Upper lobe of right lung (tissue), 1 donor: Measurements from ENCODE around the gene CCM2. TPM values are rescaled to one million over a fixed set of nuclear protein-coding genes. Genes with fewer than 3 reads are reported as not detected.

Experiments used
- ATAC-seq: fragments of 200-7000 bp; cut with Tn5 transposase; one replicate; pipeline ENCODE4 v1.9.1; 2020; ENCODE audit warnings: mild to moderate bottlenecking, moderate library complexity
- DNase-seq: peaks from one replicate; pipeline ENCODE4 v3.0.0-alpha.2; 2020
- H3K27ac ChIP-seq: fragments of 200-600 bp; one replicate; pipeline ENCODE4 v1.8.0; 2022
- H3K27me3 ChIP-seq: fragments of 200-600 bp; one replicate; pipeline ENCODE4 v1.8.0; 2022; ENCODE audit warnings: mild to moderate bottlenecking
- H3K36me3 ChIP-seq: fragments of 200-600 bp; one replicate; pipeline ENCODE4 v1.8.0; 2022
- H3K4me1 ChIP-seq: fragments of 200-600 bp; one replicate; pipeline ENCODE4 v1.8.0; 2022
- H3K4me3 ChIP-seq: fragments of 200-600 bp; one replicate; pipeline ENCODE4 v1.8.0; 2022; ENCODE audit warnings: mild to moderate bottlenecking
- H3K9me3 ChIP-seq: fragments of 200-600 bp; one replicate; pipeline ENCODE4 v1.8.0; 2022
- CTCF ChIP-seq: fragments of 200-600 bp; IDR thresholded peaks from one replicate; pipeline ENCODE4 v1.8.0; 2022; ENCODE audit warnings: antibody characterized with exemption
- intact Hi-C: fragments of 100-400 bp; cut with DNase I; formaldehyde crosslinking; loops from one replicate; pipeline ENCODE4 v1.11.0; 2022
- total RNA-seq: library from RNA; stranded (reverse); fragmentation: NEBNext Ultra II Directional; extraction: Animal tissue kit (Norgen Biotek cat#: 25700); gene quantifications from one replicate; pipeline ENCODE4 v1.2.1, GENCODE V29; 2021
- donor health status: DM: no; HTN: yes; CAD: no; lungs with severe emphysema.

CCM2 gene
- total RNA-seq, 1 donor from 2014 or later = 40.2 TPM

- DNase-seq = no peak
- intact Hi-C loops = no loop called here
- Histone ChIP-seq H3K36me3 (peaks cover 26% of the 10 kb centered on the region), H3K4me1 (peaks cover 8% of the 10 kb centered on the region), H3K4me3 (no peak overlapping the region), H3K27me3 (no peaks in the 10 kb centered on the region), H3K9me3 (no peaks in the 10 kb centered on the region), H3K27ac (no peak overlapping the region)
- no peak for TF ChIP-seq CTCF
- no peak for ATAC-seq
Observed at GRCh38 chr7:45035893-45036292, 35.9 kb downstream of the CCM2 start.

DNA sequence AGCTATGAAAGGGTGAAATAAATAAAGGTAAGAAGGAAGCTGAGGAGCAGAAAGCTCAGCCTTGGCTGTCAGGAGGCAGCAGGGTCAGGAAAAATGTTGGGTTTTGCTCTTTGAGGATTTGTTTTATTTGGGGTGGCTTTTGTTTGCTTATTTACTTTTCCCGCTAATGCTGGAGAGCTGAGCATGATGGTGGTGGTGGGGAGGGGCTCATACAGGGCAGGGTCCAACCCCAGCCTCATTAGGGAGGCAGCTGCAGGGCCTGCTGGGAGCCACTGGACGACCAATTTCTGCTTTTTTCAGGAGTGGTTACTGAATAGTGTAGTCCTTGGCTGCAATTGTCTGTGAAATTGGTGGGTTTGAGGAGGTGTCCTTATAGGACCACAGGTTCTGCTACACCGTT is 36.3 kb downstream of the CCM2 start:
- Histone ChIP-seq H3K4me3 (no peak overlapping the region), H3K27me3 (no peaks in the 10 kb centered on the region), H3K36me3 (peaks cover 30% of the 10 kb centered on the region), H3K4me1 (peaks cover 8% of the 10 kb centered on the region), H3K9me3 (no peaks in the 10 kb centered on the region), H3K27ac (no peak overlapping the region)
- intact Hi-C loops = no loop called here
- no peak for TF ChIP-seq CTCF
- DNase-seq (no peak), ATAC-seq (no peak)

DNA sequence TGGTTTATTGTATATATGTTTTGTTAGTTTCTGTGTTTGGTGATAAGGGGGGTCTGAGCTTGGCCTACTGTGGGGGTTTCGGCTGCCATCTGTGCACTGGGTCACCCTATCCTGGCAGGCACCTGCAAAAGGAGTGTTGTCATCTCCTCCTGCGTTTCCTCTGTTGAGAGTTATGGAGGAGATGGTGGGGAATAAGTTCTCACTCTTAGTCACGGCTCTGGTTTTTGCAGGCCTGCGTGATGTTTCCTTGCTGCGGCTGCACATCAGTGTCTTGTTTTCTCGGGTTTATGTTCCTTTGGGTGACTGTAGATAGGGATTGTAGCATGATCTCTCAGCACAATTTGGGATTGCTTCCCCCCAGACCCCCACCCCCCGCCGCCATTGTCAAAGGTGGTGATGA is 36.8 kb downstream of the CCM2 start:
- H3K27ac ChIP-seq = no peak overlapping the region
- peaks cover 35% of the 10 kb centered on the region for H3K36me3 ChIP-seq
- H3K4me3 ChIP-seq = no peak overlapping the region
- no peak for TF ChIP-seq CTCF
- DNase-seq (no peak), ATAC-seq (no peak)
- peaks cover 8% of the 10 kb centered on the region for H3K4me1 ChIP-seq
- no peaks in the 10 kb centered on the region for H3K27me3 ChIP-seq
- intact Hi-C loops = no loop called here
- no peaks in the 10 kb centered on the region for H3K9me3 ChIP-seq

DNA sequence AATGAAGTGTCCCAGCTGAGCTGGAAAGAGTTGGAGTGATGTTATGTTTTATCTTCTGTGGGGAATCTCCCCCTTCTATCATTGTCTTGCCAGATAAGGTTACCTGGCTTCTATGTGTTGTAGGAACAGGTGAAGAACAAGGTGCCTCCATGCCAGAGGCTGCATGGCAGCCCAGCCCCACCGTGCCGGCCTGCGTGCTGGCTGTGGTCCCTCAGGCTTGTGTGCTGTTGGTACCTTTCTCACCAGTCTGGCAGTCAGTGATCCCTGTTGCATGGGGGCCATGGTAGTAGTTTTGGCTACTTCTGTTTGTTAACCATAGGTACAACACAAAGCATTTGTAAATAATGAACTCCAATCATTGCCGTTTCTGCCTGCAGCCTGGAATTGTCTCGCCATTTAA is 37.9 kb downstream of the CCM2 start:
- DNase-seq = no peak
- no peak overlapping the region for H3K4me3 ChIP-seq
- no peaks in the 10 kb centered on the region for H3K27me3 ChIP-seq
- no peak for TF ChIP-seq CTCF
- ATAC-seq = no peak
- H3K9me3 ChIP-seq = no peaks in the 10 kb centered on the region
- intact Hi-C loops = no loop called here
- peaks cover 44% of the 10 kb centered on the region for H3K36me3 ChIP-seq
- peaks cover 8% of the 10 kb centered on the region for H3K4me1 ChIP-seq
- no peak overlapping the region for H3K27ac ChIP-seq

GRCh38 chr7:45039106-45039505 is 39.1 kb downstream of the CCM2 start:
- intact Hi-C loops = no loop called here
- Histone ChIP-seq H3K9me3 (no peaks in the 10 kb centered on the region), H3K4me1 (peaks cover 8% of the 10 kb centered on the region), H3K27me3 (no peaks in the 10 kb centered on the region), H3K36me3 (peaks cover 44% of the 10 kb centered on the region), H3K4me3 (no peak overlapping the region), H3K27ac (no peak overlapping the region)
- no peak for ATAC-seq
- no peak for DNase-seq
- TF ChIP-seq CTCF = no peak

GRCh38 chr7:45044338-45044737 is 44.3 kb downstream of the CCM2 start:
- no peaks in the 10 kb centered on the region for H3K27me3 ChIP-seq
- intact Hi-C loops = no loop called here
- no peak overlapping the region for H3K27ac ChIP-seq
- H3K4me3 ChIP-seq = no peak overlapping the region
- DNase-seq (no peak), ATAC-seq (no peak)
- H3K4me1 ChIP-seq = no peaks in the 10 kb centered on the region
- no peaks in the 10 kb centered on the region for H3K9me3 ChIP-seq
- no peak for TF ChIP-seq CTCF
- peaks cover 61% of the 10 kb centered on the region for H3K36me3 ChIP-seq
